ENCODE results near the gene CELF1. TPM values are rescaled to one million over a fixed set of nuclear protein-coding genes. Genes with fewer than 3 reads are reported as not detected.

The CELF1 gene
- total RNA-seq, 3 donors from 2014 or later (not counting 1 experiment from before 2014, with no cell fraction given) = 128 to 168 (median 162) TPM

DNA sequence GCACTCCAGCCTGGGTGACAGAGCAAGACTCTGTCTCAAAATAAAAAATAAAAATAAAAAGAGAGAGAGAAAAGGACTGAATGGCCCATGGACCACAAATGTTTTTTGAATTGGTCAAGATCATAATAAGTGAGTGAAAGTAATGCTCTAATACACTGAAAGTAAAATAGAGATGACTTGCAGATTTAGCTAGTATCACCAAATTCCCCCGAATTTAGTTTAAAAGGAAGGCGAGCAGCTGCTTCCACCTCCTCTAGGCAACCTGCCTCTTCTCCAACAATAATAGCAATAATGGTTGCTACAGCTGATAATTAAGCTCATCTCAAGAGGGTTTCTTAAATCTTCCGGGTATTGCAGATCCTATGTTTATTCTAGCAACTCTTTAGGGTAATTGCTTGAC is 36.8 kb downstream of the CELF1 start:
- peak overlapping the region in 1 of 2 donors; percentile 53 for H3K27ac Mint-ChIP-seq
- H3K36me3 Mint-ChIP-seq = no peaks in the 10 kb centered on the region
- no peak overlapping the region for H3K27ac ChIP-seq (ENCODE audit: low read length)
- H3K9me3 Mint-ChIP-seq = no peaks in the 10 kb centered on the region
- H3K9me3 ChIP-seq (ENCODE audit: control insufficient read depth, insufficient read depth, low read length) = no peaks in the 10 kb centered on the region
- no peaks in the 10 kb centered on the region for H3K27me3 Mint-ChIP-seq (ENCODE audit: low read depth in 2 of 2)
- no peak for DNase-seq
- no peak overlapping the region for H3K4me3 Mint-ChIP-seq
- intact Hi-C loops (cut with micrococcal nuclease) = loop anchor here (5.0 kb wide), 1 partner anchor 36 kb away; the partner anchor contains the start of gene CELF1
- ATAC-seq = no peak
- TF ChIP-seq, protein P1, sequence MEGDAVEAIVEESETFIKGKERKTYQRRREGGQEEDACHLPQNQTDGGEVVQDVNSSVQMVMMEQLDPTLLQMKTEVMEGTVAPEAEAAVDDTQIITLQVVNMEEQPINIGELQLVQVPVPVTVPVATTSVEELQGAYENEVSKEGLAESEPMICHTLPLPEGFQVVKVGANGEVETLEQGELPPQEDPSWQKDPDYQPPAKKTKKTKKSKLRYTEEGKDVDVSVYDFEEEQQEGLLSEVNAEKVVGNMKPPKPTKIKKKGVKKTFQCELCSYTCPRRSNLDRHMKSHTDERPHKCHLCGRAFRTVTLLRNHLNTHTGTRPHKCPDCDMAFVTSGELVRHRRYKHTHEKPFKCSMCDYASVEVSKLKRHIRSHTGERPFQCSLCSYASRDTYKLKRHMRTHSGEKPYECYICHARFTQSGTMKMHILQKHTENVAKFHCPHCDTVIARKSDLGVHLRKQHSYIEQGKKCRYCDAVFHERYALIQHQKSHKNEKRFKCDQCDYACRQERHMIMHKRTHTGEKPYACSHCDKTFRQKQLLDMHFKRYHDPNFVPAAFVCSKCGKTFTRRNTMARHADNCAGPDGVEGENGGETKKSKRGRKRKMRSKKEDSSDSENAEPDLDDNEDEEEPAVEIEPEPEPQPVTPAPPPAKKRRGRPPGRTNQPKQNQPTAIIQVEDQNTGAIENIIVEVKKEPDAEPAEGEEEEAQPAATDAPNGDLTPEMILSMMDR (IDR thresholded peaks at IDR 0.05) = no peak
- peaks cover 60 to 62% of the 10 kb centered on the region in 2 donors for H3K4me1 Mint-ChIP-seq
- H3K27me3 ChIP-seq (ENCODE audit: control insufficient read depth, insufficient read depth, low read length) = no peaks in the 10 kb centered on the region
- H3K36me3 ChIP-seq (ENCODE audit: control insufficient read depth, insufficient read depth, low read length) = no peaks in the 10 kb centered on the region
- WGBS (ENCODE audit: insufficient coverage) = 70% methylated on average over 2 of the region's 3 CpGs
- H3K4me1 ChIP-seq (ENCODE audit: control insufficient read depth, insufficient read depth, low read length) = peaks cover 51% of the 10 kb centered on the region
- H3K4me3 ChIP-seq (ENCODE audit: low read length) = no peak overlapping the region

DNA sequence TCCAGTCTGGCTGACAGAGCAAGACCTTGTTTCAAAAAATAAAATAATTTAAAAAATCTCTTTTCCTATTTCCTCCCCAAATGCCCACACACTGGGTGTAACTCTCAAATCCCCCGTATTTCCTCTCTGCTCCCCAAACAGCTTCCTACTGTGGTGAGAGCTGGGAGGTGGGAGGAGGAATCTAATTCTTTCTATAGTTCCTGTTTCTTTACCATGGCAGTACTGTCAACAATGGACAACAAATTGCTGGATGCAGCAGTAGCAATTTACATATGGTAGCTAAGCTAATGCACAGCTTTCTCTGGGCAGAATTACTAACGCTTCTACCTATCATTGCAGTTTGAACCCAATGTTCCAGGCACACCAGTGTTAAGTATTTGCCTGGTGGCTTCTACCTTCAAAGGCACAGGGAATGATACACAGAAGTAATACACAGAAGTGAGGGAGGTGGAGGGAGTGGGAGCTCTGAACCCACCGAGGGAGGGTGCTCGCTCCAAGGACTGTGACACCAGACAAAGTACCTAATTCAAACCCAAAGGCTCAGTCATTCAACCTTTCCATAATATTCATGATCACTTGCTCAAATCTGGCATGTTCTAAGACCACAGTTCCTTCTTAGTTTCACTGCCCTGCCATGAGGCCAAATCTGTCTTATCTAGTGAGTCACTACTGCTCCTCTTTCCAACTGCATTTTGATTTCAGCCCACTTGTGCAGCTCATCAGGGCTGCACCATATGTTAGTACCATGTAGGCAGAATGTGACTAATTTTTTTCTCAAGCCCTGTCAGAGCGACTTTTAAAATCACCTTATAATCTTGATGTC is 37.9 kb downstream of the CELF1 start:
- no peaks in the 10 kb centered on the region for H3K27me3 Mint-ChIP-seq (ENCODE audit: low read depth in 2 of 2)
- intact Hi-C loops (cut with micrococcal nuclease) = loop anchor here (5.0 kb wide), 1 partner anchor 37 kb away; the partner anchor contains the start of gene CELF1
- TF ChIP-seq, protein P1 (IDR thresholded peaks at IDR 0.05) = no peak
- no peaks in the 10 kb centered on the region for H3K9me3 ChIP-seq (ENCODE audit: control insufficient read depth, insufficient read depth, low read length)
- peaks cover 58 to 63% of the 10 kb centered on the region in 2 donors for H3K4me1 Mint-ChIP-seq
- no peaks in the 10 kb centered on the region for H3K27me3 ChIP-seq (ENCODE audit: control insufficient read depth, insufficient read depth, low read length)
- WGBS (ENCODE audit: insufficient coverage) = 68% methylated on average over 4 of the region's 5 CpGs
- H3K36me3 ChIP-seq (ENCODE audit: control insufficient read depth, insufficient read depth, low read length) = peaks cover 1% of the 10 kb centered on the region
- no peaks in the 10 kb centered on the region for H3K9me3 Mint-ChIP-seq
- H3K36me3 Mint-ChIP-seq = no peaks in the 10 kb centered on the region
- peak overlapping the region; percentile 58 for H3K27ac ChIP-seq (ENCODE audit: low read length)
- H3K4me1 ChIP-seq (ENCODE audit: control insufficient read depth, insufficient read depth, low read length) = peaks cover 45% of the 10 kb centered on the region
- H3K4me3 ChIP-seq (ENCODE audit: low read length) = no peak overlapping the region
- H3K4me3 Mint-ChIP-seq = peak overlapping the region; percentile 65
- peak overlapping the region; percentile 53 to 80 for H3K27ac Mint-ChIP-seq
- DNase-seq (no peak), ATAC-seq (peak; percentile 32 to 56 (median 55))

DNA sequence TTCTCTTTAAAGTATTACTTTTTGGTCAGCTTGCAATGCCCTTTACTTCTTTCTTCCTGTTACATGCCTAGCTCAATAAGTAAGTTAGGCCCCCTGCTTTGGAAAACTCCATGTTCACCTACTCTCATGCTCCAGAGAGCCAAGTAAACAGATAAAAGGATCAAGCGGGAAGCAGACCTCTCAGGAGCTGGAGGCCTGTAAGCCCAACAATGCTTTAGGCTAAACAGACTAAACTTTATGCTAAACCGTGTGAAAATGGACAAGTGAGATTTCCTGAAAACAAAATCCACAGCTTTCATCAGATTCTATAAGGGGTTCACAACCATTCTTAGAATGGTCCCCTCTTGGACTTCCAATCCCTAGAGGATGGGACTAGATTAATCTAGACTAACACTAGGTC is 40.2 kb downstream of the CELF1 start:
- Mint-ChIP-seq H3K4me3 (no peak overlapping the region), H3K9me3 (no peaks in the 10 kb centered on the region), H3K27me3 (ENCODE audit: low read depth in 2 of 2) (no peaks in the 10 kb centered on the region), H3K36me3 (no peaks in the 10 kb centered on the region), H3K4me1 (peaks cover 57 to 67% of the 10 kb centered on the region in 2 donors), H3K27ac (peak overlapping the region; percentile 53 to 80)
- H3K4me3 ChIP-seq (ENCODE audit: low read length) = no peak overlapping the region
- TF ChIP-seq, protein P1 (IDR thresholded peaks at IDR 0.05) = no peak
- DNase-seq = no peak
- no peaks in the 10 kb centered on the region for H3K9me3 ChIP-seq (ENCODE audit: control insufficient read depth, insufficient read depth, low read length)
- intact Hi-C loops (cut with micrococcal nuclease) = no loop called here
- no peaks in the 10 kb centered on the region for H3K27me3 ChIP-seq (ENCODE audit: control insufficient read depth, insufficient read depth, low read length)
- H3K4me1 ChIP-seq (ENCODE audit: control insufficient read depth, insufficient read depth, low read length) = peaks cover 46% of the 10 kb centered on the region
- H3K27ac ChIP-seq (ENCODE audit: low read length) = peak overlapping the region; percentile 25
- no peak for ATAC-seq
- H3K36me3 ChIP-seq (ENCODE audit: control insufficient read depth, insufficient read depth, low read length) = peaks cover 2% of the 10 kb centered on the region
- 71% methylated on average over 2 of the region's 2 CpGs for WGBS (ENCODE audit: insufficient coverage)
